GM11168 (cell line): ENCODE measurements around the gene TSPAN31.

Experiments
- in situ Hi-C: fragments of 300-500 bp; cut with MboI; formaldehyde crosslinking; loops from one replicate; pipeline ENCODE4 v1.12.0; 2022; ENCODE audit warnings: low sequenced_read_pairs; ENCODE audit not compliant: unreplicated experiment

Gene TSPAN31

DNA sequence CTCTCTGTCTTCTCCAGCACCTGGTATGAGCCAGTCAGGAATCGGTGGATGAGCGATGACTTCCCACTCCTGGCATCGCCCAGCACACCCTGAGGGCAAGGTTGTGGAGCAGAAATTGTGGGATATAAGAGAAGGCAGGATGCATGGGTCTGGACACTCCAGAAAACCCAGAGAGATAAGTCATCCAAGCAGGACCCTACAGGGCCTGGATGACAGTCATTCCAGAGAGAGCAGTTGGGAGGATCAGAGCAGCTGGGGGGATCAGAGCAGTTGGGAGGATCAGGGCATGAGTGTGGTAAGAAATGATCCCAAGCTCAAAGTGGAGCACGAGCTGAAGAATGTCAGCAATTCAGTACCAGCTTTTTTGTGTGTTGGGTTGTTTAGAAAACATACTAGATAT lies 10.2 kb upstream of the TSPAN31 start:
- in situ Hi-C loops = no loop called here

- in situ Hi-C loops = no loop called here
Observed at GRCh38 chr12:57735198-57735855, 9.5 kb upstream of the TSPAN31 start.

GRCh38 chr12:57735952-57736740 lies 8.7 kb upstream of the TSPAN31 start:
- in situ Hi-C loops = no loop called here

GRCh38 chr12:57736741-57737466 lies 7.9 kb upstream of the TSPAN31 start:
- in situ Hi-C loops = no loop called here

DNA sequence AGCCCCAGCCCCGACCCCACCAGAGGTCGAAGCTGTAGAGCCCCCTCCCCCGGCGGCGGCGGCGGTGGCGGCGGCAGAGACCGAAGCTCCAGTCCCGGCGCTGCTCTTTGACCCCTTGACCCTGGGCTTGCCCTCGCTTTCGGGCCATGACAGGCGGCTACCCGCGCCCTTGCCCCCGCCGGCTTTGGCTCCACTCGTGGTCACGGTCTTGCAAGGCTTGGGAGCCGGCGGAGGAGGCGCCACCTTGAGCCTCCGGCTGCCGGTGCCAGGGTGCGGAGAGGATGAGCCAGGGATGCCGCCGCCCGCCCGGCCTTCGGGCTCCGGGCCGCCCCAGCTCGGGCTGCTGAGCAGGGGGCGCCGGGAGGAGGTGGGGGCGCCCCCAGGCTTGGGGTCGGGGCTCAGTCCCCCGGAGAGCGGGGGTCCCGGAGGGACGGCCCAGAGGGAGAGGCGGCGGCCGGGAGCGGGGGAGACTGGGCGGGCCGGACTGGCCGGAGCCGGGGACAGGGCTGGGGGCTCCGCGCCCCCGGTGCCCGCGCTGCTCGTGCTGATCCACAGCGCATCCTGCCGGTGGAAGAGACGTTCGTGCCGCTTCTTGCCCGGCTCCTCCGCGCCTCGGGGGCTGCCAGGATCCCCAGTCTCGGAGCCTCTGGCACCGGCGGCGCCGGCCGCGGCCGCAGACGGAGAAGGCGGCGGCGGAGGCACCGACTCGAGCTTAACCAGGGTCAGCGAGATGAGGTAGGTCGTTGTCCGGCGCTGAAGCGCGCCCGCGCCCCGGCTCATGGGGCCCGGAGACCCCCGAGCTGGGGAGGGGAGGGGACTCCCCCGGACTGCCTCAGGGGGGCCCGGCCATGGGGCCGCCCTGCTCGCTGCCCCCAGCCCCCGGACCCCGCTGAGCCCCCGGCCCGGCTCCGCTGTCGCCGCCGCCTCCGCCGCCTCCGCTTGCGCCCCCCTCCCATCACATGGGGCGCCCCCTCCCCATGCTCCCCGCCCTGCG lies 7.1 kb upstream of the TSPAN31 start:
- in situ Hi-C loops = no loop called here

GRCh38 chr12:57738661-57739237 lies 6.1 kb upstream of the TSPAN31 start, which contains the start of gene AGAP2:
Gene AGAP2, minus strand, starts transcription at chr12:57738742. Its CDS starts 496 bp downstream, at chr12:57738246.
- in situ Hi-C loops = no loop called here

DNA sequence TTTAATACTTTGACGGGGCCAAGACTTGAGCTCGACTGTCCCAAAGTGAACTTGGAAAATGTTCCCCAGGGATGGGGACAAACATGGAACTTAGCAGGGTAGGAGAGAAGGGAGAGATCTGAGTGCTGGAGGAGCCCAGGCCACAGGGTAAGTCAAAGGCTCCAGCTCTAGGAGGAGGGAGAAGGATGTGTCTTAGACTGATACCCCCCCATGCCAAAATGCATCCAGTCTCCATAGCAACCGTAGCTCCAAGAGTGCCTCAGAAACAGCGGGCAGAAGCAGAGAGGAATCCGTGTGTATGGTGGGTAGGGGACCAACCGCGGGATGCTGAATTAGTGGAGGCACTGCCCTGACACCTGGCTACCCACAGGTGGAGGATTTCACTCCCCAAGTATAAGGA lies 5.5 kb upstream of the TSPAN31 start:
- in situ Hi-C loops = no loop called here

GRCh38 chr12:57739914-57740538 lies 4.8 kb upstream of the TSPAN31 start:
- in situ Hi-C loops = no loop called here

GRCh38 chr12:57740656-57741412 lies 4.0 kb upstream of the TSPAN31 start:
- in situ Hi-C loops = no loop called here

- in situ Hi-C loops = no loop called here
Observed at GRCh38 chr12:57741413-57741789, 3.4 kb upstream of the TSPAN31 start.

- in situ Hi-C loops = no loop called here
Observed at GRCh38 chr12:57741844-57742738, 2.7 kb upstream of the TSPAN31 start.

DNA sequence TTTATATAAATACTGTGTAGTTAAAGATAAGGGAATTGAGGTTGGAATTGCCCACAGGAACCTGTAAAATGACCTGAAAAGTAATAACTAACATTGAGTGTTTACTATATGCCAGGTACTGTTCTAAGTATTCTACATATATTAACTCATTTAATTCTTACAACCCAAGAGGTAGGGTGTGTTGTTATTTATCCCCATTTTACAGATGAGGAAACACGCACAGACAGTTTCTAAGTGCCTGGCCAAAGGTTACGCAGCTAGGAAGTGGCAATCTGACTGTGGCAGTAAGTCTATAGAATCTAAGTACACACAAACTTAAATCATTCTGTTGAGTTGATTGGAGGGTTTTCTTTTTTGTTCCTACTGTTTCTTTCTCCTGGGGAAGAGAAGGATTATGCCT lies 1.1 kb upstream of the TSPAN31 start:
- in situ Hi-C loops = no loop called here

DNA sequence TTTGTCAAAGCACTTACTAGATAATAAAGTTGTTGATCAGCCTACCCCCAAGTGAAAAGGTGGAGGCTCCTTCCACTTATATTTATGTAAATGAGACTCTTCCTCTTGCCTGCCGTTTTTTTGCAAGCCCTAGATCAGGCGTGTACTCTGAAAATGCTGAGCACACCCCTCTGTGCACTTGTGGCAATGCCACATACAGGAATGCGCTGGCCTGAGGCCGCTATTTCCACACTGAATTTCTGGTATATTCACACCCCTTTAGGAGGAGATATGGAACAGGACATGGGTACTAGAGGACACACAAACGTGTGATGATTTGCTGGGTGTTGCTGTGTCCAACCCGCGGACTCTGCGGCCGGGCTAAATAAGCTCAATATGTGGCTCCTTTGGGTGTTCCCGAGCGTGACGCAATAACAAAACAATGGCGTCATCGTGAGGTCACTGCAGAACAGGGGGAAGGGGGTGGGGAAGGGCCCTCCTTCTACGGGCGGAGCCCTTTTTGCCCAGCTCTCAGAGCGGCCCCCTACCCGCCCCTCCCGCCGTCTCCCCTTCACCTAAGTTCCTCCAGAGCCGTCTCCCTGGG lies 554 bp upstream of the TSPAN31 start:
- in situ Hi-C loops = no loop called here

DNA sequence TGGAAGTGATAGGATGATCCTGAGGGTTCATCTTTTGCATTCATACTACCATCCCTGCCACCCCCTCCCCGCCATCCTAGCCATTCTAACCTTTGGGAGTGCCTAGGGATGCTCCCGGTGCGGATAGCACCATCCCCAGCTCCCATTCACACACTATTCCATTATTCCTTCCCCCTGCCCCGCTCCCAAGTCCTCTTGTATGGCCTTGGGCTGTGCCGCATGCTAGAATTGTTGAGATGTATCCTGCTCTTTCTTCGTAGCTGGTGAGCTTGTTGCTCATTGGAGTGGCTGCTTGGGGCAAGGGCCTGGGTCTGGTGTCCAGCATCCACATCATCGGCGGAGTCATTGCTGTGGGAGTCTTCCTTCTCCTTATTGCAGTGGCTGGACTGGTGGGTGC lies 644 bp downstream of the TSPAN31 start:
- in situ Hi-C loops = no loop called here

DNA sequence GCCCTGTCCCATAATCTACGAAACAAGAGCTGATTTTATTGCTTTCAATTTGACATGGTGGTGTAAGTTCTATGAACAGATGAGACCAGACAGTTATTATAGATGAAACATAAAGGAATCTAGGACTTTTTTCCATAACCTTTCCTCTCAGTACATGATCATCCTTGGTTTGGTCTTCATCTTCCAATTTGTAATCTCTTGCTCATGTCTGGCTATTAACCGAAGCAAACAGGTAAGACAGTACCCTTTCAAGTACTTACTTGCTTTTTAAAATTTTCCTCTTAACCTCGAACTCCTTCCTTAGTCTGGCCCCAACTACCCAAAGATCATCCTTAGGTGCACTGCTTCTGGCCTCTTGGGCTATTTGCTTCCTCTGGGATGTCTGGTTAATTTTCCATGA lies 1.2 kb downstream of the TSPAN31 start:
- in situ Hi-C loops = no loop called here

GRCh38 chr12:57749061-57749460 lies 4.2 kb downstream of the TSPAN31 start:
- in situ Hi-C loops = no loop called here
